Adrenal gland (tissue), 5 donors: ENCODE measurements around the gene ESR2.

ENCODE experiments used
- CTCF ChIP-seq, 6 experiments: fragments of 450-650 bp in 4 of 6; fragments of 200-600 bp in 2 of 6; sonication (generic) in 1 of 6; IDR thresholded peaks; 1 replicate in 5 of 6; 2 replicates in 1 of 6; pipeline versions ENCODE4 v1.5.1 to v1.8.0; 2016 to 2021; ENCODE audit warnings: antibody characterized with exemption in 6 of 6, mild to moderate bottlenecking in 2 of 6, moderate library complexity in 1 of 6
- POLR2A ChIP-seq, 2 donors: fragments of 450-650 bp; IDR thresholded peaks; one replicate each; pipeline ENCODE4 v1.6.1; 2017; ENCODE audit warnings: antibody characterized with exemption in 2 of 2, mild to moderate bottlenecking in 2 of 2, moderate library complexity in 1 of 2
- donor health status: DM: no; HTN: no; CAD: no.

- TF ChIP-seq POLR2A (IDR thresholded peaks at IDR 0.05) (no peak), CTCF (IDR thresholded peaks at IDR 0.05) (no peak)
Observed at GRCh38 chr14:64158608-64159007, 135.6 kb downstream of the ESR2 start.
